NCI-H1436 (cell line): Measurements from ENCODE around the gene DOC2B.
"Not testable (repeated sequence)": the region's sequence is repeated elsewhere in the genome, so short reads cannot be mapped to it uniquely, and the experiment has no call there.

Source experiments
- DNase-seq: peaks from one replicate; lab custom pipeline; 2025; lab: John Stamatoyannopoulos, UW

Gene DOC2B

GRCh38 chr17:210402-210801 is 29.0 kb upstream of the DOC2B start:
- DNase-seq, result no peak

DNA sequence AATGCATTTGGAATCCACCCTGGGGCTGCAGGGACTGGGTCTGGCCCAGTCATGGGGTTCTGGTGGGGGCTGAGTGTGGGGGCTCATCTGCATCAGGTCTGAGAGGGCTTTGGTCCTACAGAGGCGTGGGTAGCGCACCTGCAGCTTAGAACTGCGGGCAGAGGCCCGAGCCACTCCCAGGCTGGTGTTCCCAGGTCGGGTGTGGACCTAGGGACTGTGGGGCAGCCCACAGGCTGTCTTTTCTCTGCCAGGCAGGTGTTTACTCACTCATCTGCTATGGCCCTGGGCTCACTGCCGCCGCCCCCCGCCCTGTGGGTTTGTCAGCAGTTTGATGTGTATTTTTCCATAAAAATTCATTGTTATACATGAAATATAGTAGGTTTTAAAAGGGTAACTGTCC is 27.0 kb upstream of the DOC2B start:
- DNase-seq, result no peak

- DNase-seq, result no peak
These were observed 26.3 kb upstream of the DOC2B start for GRCh38 chr17:207775-208174.

GRCh38 chr17:206941-207560 is 25.6 kb upstream of the DOC2B start:
- DNase-seq, result no peak

- DNase-seq, result not testable (repeated sequence)
These were observed 25.0 kb upstream of the DOC2B start for GRCh38 chr17:206484-206883.

DNA sequence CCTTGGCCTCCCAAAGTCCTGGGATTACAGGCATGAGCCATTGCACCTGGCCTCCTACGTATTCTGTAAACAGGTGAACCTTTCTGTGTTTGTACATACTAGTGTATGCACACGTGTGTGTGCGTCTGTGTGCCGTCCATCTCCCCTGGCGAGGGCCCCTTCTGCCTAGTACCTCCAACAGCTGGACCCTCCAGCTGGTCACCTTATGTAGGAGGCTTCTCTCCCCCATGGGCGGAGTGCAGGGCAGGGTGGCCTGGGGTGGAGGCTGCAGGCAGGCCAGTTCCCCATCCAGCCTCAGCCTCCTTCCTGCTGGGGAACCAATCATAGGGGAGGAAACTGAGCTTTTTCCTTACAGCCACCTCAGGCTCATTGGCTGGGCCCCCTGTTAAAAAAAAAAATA is 24.4 kb upstream of the DOC2B start:
- no peak for DNase-seq

DNA sequence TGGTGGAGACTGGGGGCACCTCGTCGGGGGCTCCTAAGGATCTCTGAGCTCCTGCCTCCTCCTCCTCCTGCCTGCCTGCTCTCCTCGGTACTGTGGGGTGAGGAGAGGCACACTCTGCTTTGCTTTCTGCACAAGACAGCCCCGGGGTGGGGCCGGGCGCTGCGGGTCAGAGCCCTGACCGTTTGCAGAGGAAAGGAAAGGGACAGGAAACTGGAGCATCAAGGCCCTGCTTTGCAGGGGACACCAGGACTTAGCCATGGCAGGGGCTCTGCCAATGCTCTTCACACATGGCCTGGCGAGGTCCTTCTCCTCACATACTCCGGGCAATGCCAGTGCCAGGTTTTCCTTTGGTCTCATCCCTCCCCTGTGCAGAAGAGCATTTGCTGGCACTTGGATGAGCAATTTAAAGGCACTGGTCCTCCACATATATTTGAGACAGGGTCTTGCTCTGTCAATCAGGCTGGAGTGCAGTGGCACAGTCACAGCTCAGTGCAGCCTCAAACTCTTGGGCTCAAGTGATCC is 23.8 kb upstream of the DOC2B start:
- DNase-seq, result no peak

DNA sequence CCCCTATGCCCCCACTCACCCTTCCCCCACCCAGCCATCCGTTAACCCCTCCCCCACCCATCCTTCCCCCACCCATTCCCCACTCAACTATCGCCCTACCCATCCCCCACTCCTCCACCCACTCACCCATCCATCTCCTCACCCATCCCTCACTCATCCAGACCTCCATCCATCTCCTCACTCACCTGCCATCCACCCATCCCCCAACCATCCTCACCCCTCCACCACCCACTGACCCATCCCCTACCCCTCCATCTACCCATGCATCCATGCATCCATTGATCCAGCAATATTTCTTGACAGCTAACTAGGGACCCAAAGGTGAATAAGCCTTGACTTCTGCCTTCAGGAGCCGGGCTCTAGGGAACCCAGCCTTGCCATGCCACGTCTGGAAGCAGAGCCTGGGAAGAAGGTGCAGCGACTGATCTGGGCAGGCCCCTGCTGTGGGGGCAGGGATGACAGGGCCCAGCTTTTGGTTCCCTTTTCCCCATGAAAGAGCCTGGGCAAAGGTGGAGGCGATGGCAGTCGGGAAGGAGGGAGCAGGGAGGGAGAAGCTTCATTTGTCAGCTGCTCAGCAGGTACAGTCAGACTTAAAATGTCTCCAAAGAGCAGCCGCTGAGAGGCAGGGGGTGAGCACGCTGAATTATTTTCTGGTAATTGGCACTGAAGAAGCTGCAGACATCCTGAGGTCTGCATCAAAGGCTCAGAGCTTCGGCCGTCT is 23.1 kb upstream of the DOC2B start:
- DNase-seq, result no peak

DNA sequence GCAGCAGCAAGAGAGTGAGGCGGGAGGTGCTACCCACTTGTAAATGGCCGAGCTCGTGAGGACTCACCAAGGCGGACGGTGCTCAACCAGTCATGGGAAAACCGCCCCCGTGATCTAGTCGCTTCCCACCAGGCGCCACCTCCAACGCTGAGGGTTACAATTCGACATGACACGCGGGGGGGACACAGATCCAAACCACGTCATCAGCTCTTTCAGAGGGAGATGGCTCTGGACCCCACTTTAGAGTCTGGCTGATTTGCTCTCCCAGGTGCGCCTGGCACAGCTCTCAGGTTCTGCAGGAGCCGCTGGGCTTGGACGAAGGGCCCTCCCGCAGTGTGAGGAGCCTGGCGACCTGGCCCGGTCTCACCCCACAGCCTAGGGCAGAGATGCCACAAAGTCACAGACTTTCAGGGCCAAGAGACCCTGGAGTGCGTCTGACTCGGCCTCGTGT is 21.1 kb upstream of the DOC2B start:
- no peak for DNase-seq

DNA sequence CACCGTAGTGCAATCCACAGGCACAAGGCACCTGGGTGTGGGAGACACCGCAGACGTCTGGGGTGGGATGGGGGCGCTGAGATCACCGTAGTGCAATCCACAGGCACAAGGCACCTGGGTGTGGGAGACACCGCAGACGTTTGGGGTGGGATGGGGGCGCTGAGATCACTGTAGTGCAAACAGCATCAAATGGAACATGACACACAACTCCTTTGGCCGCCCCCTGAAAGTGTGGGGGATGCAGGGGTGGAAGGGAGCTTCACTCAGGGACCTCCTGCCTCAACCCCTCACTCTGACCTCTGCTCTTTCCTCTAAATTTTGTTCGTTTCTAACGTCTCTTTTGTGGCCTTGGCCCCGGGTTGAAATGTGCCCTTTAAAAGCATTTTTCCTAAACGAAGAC is 20.3 kb upstream of the DOC2B start:
- DNase-seq, result not testable (repeated sequence)

GRCh38 chr17:201257-201656 is 19.8 kb upstream of the DOC2B start:
- not testable (repeated sequence) for DNase-seq

DNA sequence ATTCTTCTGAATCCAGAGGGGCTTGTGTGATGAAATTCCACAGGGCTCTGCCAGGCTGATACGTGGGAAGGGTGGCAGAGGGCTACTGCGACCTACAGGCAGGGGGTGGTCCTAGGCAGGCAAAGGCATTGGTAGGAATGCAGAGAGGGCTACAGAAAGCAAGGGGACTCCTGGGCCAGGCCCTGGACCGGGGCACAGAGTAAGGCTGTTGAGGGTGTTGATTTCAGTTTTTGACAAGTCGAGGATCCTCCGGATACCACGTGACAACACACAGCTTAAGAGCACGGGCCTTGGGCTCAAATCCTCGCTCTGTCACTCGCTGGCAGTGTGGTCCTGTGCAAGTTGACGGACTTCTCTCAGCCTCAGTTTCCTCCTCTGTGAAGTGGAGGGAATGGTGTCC is 19.1 kb upstream of the DOC2B start:
- no peak for DNase-seq

GRCh38 chr17:199806-200545 is 18.5 kb upstream of the DOC2B start:
- DNase-seq, result no peak

- DNase-seq, result no peak
These were observed 17.7 kb upstream of the DOC2B start for GRCh38 chr17:199191-199604.

GRCh38 chr17:198225-198624 is 16.8 kb upstream of the DOC2B start:
- not testable (repeated sequence) for DNase-seq

DNA sequence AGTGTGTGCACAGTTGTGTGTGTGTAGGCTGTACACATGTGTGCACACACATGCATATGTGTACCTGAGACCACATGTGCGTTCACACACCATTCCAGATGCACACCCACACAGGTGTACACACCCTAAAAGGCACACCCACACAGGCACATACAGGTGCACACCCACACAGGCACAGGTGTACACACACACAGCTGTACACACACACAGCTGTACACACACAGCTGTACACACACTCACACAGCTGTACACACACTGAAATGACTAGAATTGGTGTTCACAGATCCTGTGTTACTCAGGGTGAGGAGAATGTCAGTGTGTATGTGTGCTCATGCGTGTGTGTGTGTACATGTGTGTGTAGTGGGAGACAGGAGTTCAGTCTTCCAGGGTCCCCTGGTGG is 15.9 kb upstream of the DOC2B start:
- no peak for DNase-seq

- no peak for DNase-seq
These were observed 13.6 kb upstream of the DOC2B start for GRCh38 chr17:194828-195602.

- peak; percentile 33 for DNase-seq
These were observed 12.7 kb upstream of the DOC2B start for GRCh38 chr17:193841-194806.

GRCh38 chr17:193426-193810 is 12.0 kb upstream of the DOC2B start:
- DNase-seq, result no peak

DNA sequence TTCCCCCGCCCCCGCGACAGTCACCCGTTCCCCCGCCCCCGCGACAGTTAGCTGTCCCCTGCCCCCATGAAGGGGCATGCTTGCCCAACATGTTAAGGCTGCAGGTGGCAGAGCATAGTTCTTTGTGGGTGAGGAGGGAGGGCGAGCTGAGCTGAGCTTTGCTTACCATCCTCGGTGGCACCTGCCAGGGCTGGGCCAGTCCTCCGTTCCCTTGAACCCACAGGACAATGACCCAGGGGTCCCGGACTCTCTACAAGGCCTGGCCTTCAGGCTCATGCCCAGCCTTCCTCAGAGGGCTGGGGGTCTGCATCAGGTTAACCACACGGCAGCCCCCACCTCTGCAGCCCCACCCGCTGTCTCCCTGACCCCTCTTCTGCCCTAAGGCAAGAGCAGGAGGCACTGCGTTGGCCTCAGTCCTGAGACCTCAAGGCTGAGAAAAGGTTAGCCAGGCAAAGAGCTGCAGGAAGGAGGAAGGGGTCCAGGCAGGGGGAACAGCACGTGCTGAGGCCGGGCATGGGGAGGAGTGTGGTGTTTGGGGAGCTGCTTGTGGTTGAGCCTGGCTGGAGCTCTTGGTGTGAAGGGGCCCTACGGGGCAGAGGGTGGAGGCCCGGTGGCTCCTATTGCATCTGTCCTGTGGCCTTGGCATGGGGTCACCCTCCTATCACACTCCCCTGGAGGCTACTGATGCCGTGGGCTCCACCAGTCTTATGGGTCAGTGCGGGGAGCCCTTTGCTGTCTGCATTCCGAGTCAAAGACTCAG is 11.4 kb upstream of the DOC2B start:
- DNase-seq, result no peak
